Measurements from ENCODE around the gene ANKRD34A.

The ANKRD34A gene

GRCh38 chr1:145994391-145995120 lies 30.2 kb upstream of the ANKRD34A start:
- DNase-seq (ENCODE audit: insufficient read length, low spot score): no peak
- no peak for TF ChIP-seq CTCF (IDR thresholded peaks at IDR 0.05; ENCODE audit: insufficient read depth, missing control alignments)
- FAIRE-seq: no peak

GRCh38 chr1:145993618-145994390 lies 29.4 kb upstream of the ANKRD34A start:
- DNase-seq (ENCODE audit: insufficient read length, low spot score) (no peak), FAIRE-seq (no peak)
- TF ChIP-seq CTCF (IDR thresholded peaks at IDR 0.05; ENCODE audit: insufficient read depth, missing control alignments): no peak

- FAIRE-seq (no peak), DNase-seq (ENCODE audit: insufficient read length, low spot score) (no peak)
- no peak for TF ChIP-seq CTCF (IDR thresholded peaks at IDR 0.05; ENCODE audit: insufficient read depth, missing control alignments)
Measured at GRCh38 chr1:145992958-145993617, 28.7 kb upstream of the ANKRD34A start.

- no peak for DNase-seq (ENCODE audit: insufficient read length, low spot score)
- no peak for FAIRE-seq
- no peak for TF ChIP-seq CTCF (IDR thresholded peaks at IDR 0.05; ENCODE audit: insufficient read depth, missing control alignments)
Measured at GRCh38 chr1:145992502-145992936, 28.1 kb upstream of the ANKRD34A start.

- DNase-seq (ENCODE audit: insufficient read length, low spot score): no peak
- TF ChIP-seq CTCF (IDR thresholded peaks at IDR 0.05; ENCODE audit: insufficient read depth, missing control alignments): no peak
- FAIRE-seq: no peak
Measured at GRCh38 chr1:145991735-145992412, 27.5 kb upstream of the ANKRD34A start.

- FAIRE-seq (no peak), DNase-seq (ENCODE audit: insufficient read length, low spot score) (no peak)
- no peak for TF ChIP-seq CTCF (IDR thresholded peaks at IDR 0.05; ENCODE audit: insufficient read depth, missing control alignments)
Measured at GRCh38 chr1:145990249-145990855, 26.0 kb upstream of the ANKRD34A start.
